SJSA1 (cell line): ENCODE measurements around the gene UBXN7. TPM values are rescaled to one million over a fixed set of nuclear protein-coding genes. Genes with fewer than 3 reads are reported as not detected.
A peak's percentile ranks its signal among the peaks of the same experiment; 100 is the strongest.
"Not testable (repeated sequence)": the region's sequence is repeated elsewhere in the genome, so short reads cannot be mapped to it uniquely, and the experiment has no call there.

Experiments used
- DNase-seq, 2 experiments: peaks; one replicate each; pipeline ENCODE4 v3.0.0-alpha.2; 2015 to 2020; ENCODE audit warnings: low spot score in 2 of 2, low read depth in 1 of 2
- H3K27ac ChIP-seq: fragments of 250-450 bp; sonication (Bioruptor Pico); 2 replicates; pipeline ENCODE4 v1.5.1; 2020; ENCODE audit warnings: mild to moderate bottlenecking, moderate library complexity
- H3K27me3 ChIP-seq: fragments of 250-450 bp; sonication (Bioruptor Pico); replicated peaks from 2 replicates; pipeline ENCODE4 v1.5.1; 2020; ENCODE audit warnings: mild to moderate bottlenecking, moderate library complexity
- H3K36me3 ChIP-seq: fragments of 250-450 bp; sonication (Bioruptor Pico); 2 replicates; pipeline ENCODE4 v1.5.1; 2020; ENCODE audit warnings: mild to moderate bottlenecking
- H3K4me1 ChIP-seq: fragments of 250-450 bp; sonication (Bioruptor Pico); replicated peaks from 2 replicates; pipeline ENCODE4 v1.6.1; 2021; ENCODE audit warnings: mild to moderate bottlenecking
- H3K4me3 ChIP-seq: fragments of 250-450 bp; sonication (Bioruptor Pico); 2 replicates; pipeline ENCODE4 v1.5.1; 2020; ENCODE audit warnings: mild to moderate bottlenecking
- H3K9me3 ChIP-seq: fragments of 250-450 bp; sonication (Bioruptor Pico); replicated peaks from 2 replicates; pipeline ENCODE4 v1.5.1; 2020; ENCODE audit warnings: mild to moderate bottlenecking
- total RNA-seq: library from RNA; depleted of rRNA; stranded (reverse); fragments of >200 nt; shearing (Covaris generic); gene quantifications from 2 replicates; pipeline ENCODE4 v1.2.3, GENCODE V29; 2014

The UBXN7 gene
- total RNA-seq, 1 experiment from 2014 or later, result 11.2 TPM

GRCh38 chr3:196400331-196400730 is 31.9 kb downstream of the UBXN7 start:
- Histone ChIP-seq H3K27me3 (no peaks in the 10 kb centered on the region), H3K36me3 (peaks cover 28% of the 10 kb centered on the region), H3K4me3 (no peak overlapping the region), H3K9me3 (no peaks in the 10 kb centered on the region), H3K4me1 (peaks cover 15% of the 10 kb centered on the region), H3K27ac (no peak overlapping the region)
- DNase-seq, result no peak

GRCh38 chr3:196399485-196399945 is 32.7 kb downstream of the UBXN7 start:
- Histone ChIP-seq H3K4me1 (peaks cover 15% of the 10 kb centered on the region), H3K36me3 (peaks cover 30% of the 10 kb centered on the region), H3K27me3 (no peaks in the 10 kb centered on the region), H3K9me3 (no peaks in the 10 kb centered on the region), H3K4me3 (no peak overlapping the region), H3K27ac (no peak overlapping the region)
- DNase-seq, result peak; percentile 54 to 58

DNA sequence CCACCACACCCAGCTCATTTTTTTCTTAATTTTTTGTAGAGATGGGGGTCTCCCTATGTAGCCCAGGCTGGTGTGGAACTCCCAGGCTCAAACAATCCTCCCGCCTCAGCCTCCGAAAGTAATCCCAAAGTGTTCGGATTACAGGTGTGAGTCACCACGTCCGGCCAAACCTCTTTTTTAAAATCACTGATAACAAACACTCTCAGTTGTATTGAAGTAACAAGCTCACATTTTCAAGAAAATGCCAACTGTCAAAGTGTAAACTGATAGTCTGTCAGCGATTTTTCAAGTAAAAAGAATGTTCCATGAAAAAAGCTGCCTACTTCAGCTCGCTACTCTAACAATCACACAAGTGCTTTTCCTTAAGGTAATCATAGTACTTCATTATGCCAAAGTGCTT is 33.4 kb downstream of the UBXN7 start:
- no peak for DNase-seq
- no peaks in the 10 kb centered on the region for H3K9me3 ChIP-seq

DNA sequence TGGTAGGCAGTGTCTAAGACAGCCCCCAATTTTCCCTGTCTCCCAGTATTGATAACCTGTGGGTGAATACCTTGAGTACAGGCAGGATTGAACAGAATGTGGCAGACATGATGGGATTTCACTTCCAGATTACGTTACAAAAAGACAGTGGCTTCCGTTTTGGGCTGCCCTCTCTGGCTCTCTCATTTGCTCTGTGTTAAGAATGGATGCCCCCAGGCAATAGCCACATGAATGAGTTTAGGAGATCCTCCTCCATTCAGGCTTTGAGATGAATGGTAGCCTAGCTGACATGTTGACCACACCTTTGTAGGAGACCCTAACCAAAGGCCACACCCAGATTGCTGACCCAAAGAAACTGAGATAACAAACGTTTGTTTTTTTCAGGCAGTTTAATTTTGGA is 34.3 kb downstream of the UBXN7 start:
- H3K27me3 ChIP-seq, result no peaks in the 10 kb centered on the region
- H3K36me3 ChIP-seq, result peaks cover 35% of the 10 kb centered on the region
- H3K9me3 ChIP-seq, result no peaks in the 10 kb centered on the region
- no peak overlapping the region for H3K4me3 ChIP-seq
- H3K27ac ChIP-seq, result no peak overlapping the region
- H3K4me1 ChIP-seq, result peaks cover 15% of the 10 kb centered on the region
- DNase-seq, result no peak

More for the DNA sequence above, 33.4 kb downstream of the UBXN7 start:
- no peak overlapping the region for H3K27ac ChIP-seq
- no peaks in the 10 kb centered on the region for H3K27me3 ChIP-seq
- no peak overlapping the region for H3K4me3 ChIP-seq
- H3K36me3 ChIP-seq, result peaks cover 30% of the 10 kb centered on the region
- peaks cover 15% of the 10 kb centered on the region for H3K4me1 ChIP-seq

DNA sequence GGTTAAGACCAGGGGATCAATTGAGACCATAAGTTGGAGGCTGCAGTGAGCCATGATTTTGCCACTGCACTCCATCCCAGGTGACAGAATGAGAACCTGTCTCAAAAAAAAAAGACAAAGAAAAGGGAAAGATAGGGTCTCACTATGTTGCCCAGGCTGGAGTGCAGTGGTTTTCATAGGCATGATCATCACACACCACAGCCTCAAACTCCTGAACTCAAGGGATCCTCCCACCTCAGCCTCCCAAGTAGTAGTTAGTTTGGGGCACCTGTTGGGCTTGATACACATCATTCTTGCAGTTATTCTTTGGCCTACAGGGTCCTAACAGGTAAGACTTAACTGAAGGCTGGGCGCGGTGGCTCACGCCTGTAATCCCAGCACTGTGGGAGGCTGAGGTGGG is 42.1 kb downstream of the UBXN7 start:
- no peak for DNase-seq
- Histone ChIP-seq H3K36me3 (peaks cover 45% of the 10 kb centered on the region), H3K27me3 (no peaks in the 10 kb centered on the region), H3K27ac (no peak overlapping the region), H3K9me3 (no peaks in the 10 kb centered on the region; the same call in 1 of the 2 replicates), H3K4me3 (no peak overlapping the region), H3K4me1 (no peaks in the 10 kb centered on the region)

- no peaks in the 10 kb centered on the region for H3K4me1 ChIP-seq
- H3K36me3 ChIP-seq, result peaks cover 43% of the 10 kb centered on the region
- H3K9me3 ChIP-seq, result no peaks in the 10 kb centered on the region; the same call in 1 of the 2 replicates
- no peak overlapping the region for H3K4me3 ChIP-seq
- no peak for DNase-seq
- H3K27ac ChIP-seq, result no peak overlapping the region
- no peaks in the 10 kb centered on the region for H3K27me3 ChIP-seq
Measured at GRCh38 chr3:196388956-196389355, 43.3 kb downstream of the UBXN7 start.

- not testable (repeated sequence) for DNase-seq, H3K9me3 ChIP-seq, H3K27ac ChIP-seq, H3K4me3 ChIP-seq, H3K27me3 ChIP-seq, H3K4me1 ChIP-seq
- peaks cover 38% of the 10 kb centered on the region for H3K36me3 ChIP-seq
Measured at GRCh38 chr3:196387941-196388340, 44.3 kb downstream of the UBXN7 start.

- not testable (repeated sequence) for H3K4me3 ChIP-seq, H3K27ac ChIP-seq, H3K27me3 ChIP-seq, DNase-seq, H3K4me1 ChIP-seq, H3K9me3 ChIP-seq
- peaks cover 35% of the 10 kb centered on the region for H3K36me3 ChIP-seq
Measured at GRCh38 chr3:196386797-196387196, 45.4 kb downstream of the UBXN7 start.

DNA sequence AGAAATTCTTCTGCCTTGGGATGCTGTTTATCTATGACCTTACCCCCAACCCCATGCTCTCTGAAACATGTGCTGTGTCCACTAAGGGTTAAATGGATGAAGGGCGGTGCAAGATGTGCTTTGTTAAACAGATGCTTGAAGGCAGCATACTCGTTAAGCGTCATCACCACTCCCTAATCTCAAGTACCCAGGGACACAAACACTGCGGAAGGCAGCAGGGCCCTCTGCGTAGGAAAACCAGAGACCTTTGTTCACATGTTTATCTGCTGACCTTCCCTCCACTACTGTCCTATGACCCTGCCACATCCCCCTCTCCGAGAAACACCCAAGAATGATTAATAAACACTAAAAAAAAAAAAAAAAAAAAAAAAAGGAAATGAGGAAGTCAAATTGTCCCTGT is 46.2 kb downstream of the UBXN7 start:
- H3K4me3 ChIP-seq, H3K27ac ChIP-seq, H3K27me3 ChIP-seq, H3K4me1 ChIP-seq, H3K9me3 ChIP-seq, DNase-seq: not testable (repeated sequence)
- peaks cover 28% of the 10 kb centered on the region for H3K36me3 ChIP-seq

DNA sequence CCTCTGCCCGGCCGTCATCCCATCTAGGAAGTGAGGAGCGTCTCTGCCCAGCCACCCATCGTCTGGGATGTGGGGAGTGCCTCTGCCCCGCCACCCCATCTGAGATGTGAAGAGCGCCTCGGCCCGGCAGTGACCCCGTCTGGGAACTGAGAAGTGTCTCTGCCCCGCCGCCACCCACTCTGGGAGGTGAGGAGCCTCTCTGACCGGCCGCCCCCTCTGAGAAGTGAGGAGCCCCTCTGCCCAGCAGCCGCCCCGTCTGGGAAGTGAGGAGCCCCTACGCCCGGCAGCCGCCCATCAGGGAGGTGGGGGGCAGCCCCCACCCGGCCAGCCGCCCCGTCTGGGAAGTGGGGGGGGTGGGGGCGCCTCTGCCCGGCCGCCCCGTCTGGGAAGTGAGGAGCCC is 46.8 kb downstream of the UBXN7 start:
- H3K27ac ChIP-seq, DNase-seq, H3K9me3 ChIP-seq, H3K4me1 ChIP-seq, H3K4me3 ChIP-seq, H3K27me3 ChIP-seq: not testable (repeated sequence)
- peaks cover 30% of the 10 kb centered on the region for H3K36me3 ChIP-seq

- Histone ChIP-seq H3K27me3 (no peaks in the 10 kb centered on the region), H3K27ac (no peak overlapping the region), H3K36me3 (peaks cover 13% of the 10 kb centered on the region; the same call in 1 of the 2 replicates), H3K4me3 (no peak overlapping the region), H3K4me1 (no peaks in the 10 kb centered on the region), H3K9me3 (no peaks in the 10 kb centered on the region)
- no peak for DNase-seq
Measured at GRCh38 chr3:196378146-196378841, 53.9 kb downstream of the UBXN7 start.

DNA sequence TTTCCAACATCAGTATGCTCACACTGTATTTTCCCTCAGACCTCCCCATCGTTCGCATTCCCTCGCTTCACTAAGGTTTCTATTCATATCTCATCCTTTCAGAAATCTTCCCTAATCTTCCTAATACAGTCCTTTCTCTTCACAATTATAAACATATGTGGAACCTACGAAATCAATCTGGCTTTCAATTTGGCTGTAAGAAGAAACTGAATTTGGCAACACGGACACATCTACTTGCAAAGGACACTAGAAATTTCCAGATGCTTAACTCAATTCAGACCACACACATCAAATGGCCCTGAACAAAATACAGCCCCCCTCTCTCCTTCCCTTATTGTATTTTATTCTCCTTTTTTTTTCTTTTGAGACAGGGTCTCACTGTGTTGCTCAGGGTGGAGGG is 54.9 kb downstream of the UBXN7 start:
- Histone ChIP-seq H3K27ac (no peak overlapping the region), H3K27me3 (no peaks in the 10 kb centered on the region), H3K9me3 (no peaks in the 10 kb centered on the region), H3K36me3 (peaks cover 13% of the 10 kb centered on the region; the same call in 1 of the 2 replicates), H3K4me3 (no peak overlapping the region), H3K4me1 (no peaks in the 10 kb centered on the region)
- DNase-seq, result no peak

- Histone ChIP-seq H3K4me1 (no peaks in the 10 kb centered on the region), H3K36me3 (peaks cover 24% of the 10 kb centered on the region), H3K9me3 (no peaks in the 10 kb centered on the region), H3K27me3 (no peaks in the 10 kb centered on the region), H3K27ac (no peak overlapping the region), H3K4me3 (no peak overlapping the region)
- no peak for DNase-seq
Measured at GRCh38 chr3:196365736-196366135, 66.5 kb downstream of the UBXN7 start.

GRCh38 chr3:196360586-196360985 is 71.6 kb downstream of the UBXN7 start:
- Histone ChIP-seq H3K9me3 (no peaks in the 10 kb centered on the region), H3K27ac (no peak overlapping the region), H3K4me1 (no peaks in the 10 kb centered on the region), H3K27me3 (no peaks in the 10 kb centered on the region), H3K36me3 (peaks cover 52% of the 10 kb centered on the region), H3K4me3 (no peak overlapping the region)
- DNase-seq, result no peak

DNA sequence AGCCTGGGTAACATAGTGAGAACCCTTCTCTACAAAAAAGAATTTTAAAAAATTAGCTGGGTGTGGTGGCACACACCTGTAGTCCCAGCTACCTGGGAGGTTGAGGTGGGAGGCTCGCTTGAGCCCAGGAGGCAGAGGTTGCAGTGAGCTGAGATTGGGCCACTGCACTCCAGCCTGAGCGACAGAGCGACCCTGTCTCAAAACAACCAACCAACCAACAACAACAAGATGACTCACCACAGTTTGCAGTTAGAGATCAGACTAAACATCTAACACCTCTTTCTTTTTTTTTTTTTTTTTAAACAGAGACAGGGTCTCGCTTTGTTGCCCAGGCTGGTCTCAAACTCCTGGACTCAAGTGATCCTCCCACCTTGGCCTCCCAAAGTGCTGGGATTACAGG is 73.7 kb downstream of the UBXN7 start:
- H3K27ac ChIP-seq, H3K4me3 ChIP-seq, H3K27me3 ChIP-seq, DNase-seq, H3K4me1 ChIP-seq, H3K9me3 ChIP-seq: not testable (repeated sequence)
- H3K36me3 ChIP-seq, result peaks cover 67% of the 10 kb centered on the region
